Thyroid gland (tissue), 4 donors: ENCODE measurements around the gene AKR1E2.

ENCODE experiments used
- CTCF ChIP-seq, 6 experiments: fragments of 200-600 bp in 3 of 6; fragments of 450-650 bp in 3 of 6; sonication (generic) in 3 of 6; IDR thresholded peaks; one replicate each; pipeline ENCODE4 v1.5.1; 2016 to 2019; ENCODE audit warnings: antibody characterized with exemption in 6 of 6, mild to moderate bottlenecking in 2 of 6, inconsistent platforms in 1 of 6, moderate library complexity in 1 of 6
- POLR2A ChIP-seq, 2 donors: fragments of 450-650 bp; IDR thresholded peaks; one replicate each; pipeline ENCODE4 v1.6.1; 2017; ENCODE audit warnings: antibody characterized with exemption in 2 of 2, mild to moderate bottlenecking in 2 of 2, moderate library complexity in 1 of 2

DNA sequence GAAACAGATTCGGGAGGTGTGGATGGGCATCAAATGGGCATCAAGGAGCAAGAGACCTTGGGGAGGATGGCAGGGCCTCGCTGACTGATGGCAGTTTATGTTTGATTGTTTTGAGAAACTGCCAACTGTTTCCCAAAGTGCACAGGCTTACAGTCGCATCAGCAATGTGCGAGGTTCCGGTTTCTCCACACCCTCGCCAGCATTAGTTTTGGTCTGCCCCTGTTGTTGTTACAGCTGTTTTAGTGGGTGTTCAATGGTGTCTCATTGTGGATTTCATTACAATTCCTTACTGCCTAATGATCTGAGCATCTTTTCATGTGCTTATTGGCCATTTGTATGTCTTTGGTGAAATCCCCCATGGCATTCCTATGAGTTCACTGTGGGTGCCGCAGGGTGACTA lies 24.4 kb downstream of the AKR1E2 start:
- no peak for TF ChIP-seq CTCF (IDR thresholded peaks at IDR 0.05)
- TF ChIP-seq POLR2A (IDR thresholded peaks at IDR 0.05): no peak
